NCI-H2227 treated with DMSO at 0.1 percent for 48 hours (cell line): ENCODE measurements around the gene FLCN.
"Not testable (repeated sequence)": the region's sequence is repeated elsewhere in the genome, so short reads cannot be mapped to it uniquely, and the experiment has no call there.

Source experiments
- DNase-seq: peaks from one replicate; lab custom pipeline; 2025; lab: John Stamatoyannopoulos, UW

The FLCN gene, protein sequence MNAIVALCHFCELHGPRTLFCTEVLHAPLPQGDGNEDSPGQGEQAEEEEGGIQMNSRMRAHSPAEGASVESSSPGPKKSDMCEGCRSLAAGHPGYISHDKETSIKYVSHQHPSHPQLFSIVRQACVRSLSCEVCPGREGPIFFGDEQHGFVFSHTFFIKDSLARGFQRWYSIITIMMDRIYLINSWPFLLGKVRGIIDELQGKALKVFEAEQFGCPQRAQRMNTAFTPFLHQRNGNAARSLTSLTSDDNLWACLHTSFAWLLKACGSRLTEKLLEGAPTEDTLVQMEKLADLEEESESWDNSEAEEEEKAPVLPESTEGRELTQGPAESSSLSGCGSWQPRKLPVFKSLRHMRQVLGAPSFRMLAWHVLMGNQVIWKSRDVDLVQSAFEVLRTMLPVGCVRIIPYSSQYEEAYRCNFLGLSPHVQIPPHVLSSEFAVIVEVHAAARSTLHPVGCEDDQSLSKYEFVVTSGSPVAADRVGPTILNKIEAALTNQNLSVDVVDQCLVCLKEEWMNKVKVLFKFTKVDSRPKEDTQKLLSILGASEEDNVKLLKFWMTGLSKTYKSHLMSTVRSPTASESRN

DNA sequence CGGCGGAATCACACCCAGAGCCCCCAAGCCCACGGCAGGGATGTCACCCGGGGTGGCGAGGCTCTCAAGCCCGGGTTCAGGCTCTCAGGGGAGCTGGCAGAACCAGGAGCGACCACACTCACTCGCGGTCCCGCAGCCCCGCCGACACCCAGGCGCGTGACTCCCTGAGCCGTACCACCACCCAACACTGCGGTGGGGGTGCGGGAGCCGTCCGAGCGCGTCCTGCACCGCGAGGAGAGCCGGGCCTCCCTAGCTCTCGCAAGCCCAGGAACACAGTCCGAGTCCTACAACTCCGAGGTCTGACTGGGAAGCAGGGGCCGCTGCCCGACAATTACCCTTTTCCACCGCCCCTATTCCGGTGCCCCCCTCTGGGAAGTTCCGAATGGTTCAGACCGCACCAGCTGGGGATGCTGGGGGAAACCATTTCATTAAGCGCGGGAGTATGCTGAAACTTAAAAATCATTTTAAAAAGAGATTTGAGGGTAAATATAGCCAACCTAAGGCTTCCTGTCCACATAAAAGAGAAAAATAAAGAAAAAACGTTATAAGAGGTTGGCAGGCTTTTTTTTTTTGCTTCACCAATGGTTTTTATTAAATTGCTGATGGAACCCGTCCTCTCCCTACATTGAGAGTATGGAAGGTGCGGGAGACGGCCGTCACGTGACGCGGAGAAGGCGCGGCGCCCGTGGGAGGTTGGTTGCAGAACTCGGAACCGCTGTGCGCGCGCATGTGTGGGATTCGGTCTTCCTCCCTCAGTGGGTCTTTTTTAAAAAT lies at the start of gene FLCN:
TSS of gene FLCN (minus strand) at position 143 of the 774 bp plus-strand sequence. CDS start 9,031 bp downstream, outside the sequence.
- peak; percentile 93 for DNase-seq

- DNase-seq = no peak
These were observed 49.0 kb upstream of the FLCN start for GRCh38 chr17:17285951-17286350.

DNA sequence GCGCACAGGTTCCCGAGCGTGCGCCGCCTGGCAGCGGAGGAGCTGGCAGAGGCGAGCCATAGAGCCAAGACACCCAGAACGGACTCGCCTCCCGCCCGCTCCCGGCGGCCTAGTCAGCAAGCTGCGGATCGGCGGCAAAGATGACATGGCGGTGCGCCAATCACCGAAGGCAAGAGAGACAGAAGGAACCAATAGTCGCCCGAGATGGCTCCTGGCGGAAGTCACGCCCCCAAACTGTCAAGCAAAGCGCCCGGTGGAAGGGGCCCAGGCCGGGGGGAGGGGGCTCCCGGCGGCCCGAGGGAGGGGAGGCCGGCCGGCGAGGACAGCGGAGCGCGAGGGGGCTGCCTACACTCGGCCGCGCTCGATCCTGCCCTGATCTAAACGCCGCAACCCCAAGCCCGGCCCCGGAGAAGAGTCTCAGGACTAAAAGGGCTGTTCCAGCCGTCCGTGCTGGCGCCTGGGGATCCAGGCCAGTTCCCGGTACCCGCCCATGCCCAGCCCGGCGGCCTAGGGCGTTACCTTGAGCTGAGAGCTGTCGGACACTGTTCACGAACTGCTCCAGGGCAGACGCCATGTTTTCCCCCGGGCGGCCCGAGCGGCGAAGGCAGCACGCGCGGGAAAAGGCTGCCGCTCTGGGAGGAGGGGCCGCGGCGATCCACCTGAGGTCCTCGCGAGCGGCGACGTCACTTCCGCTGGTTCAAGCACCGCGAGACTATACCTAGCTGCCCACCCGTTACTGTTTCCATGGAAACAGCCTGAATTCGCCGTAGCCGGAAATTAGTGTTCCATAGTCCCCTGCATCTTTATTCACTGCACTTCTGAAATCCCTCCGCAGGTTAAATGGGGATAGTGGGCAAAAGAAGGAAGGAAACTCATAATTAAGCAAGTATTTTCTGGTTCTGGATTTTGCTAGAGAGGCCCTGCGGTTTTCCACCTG lies 43.9 kb upstream of the FLCN start, which contains the start of gene COPS3:
TSS of gene COPS3 (minus strand) at position 634 of the 937 bp plus-strand sequence. CDS start at position 574, 60 bp downstream.
- peak; percentile 93 for DNase-seq

- DNase-seq = no peak
These were observed 42.3 kb upstream of the FLCN start for GRCh38 chr17:17279316-17279715.

DNA sequence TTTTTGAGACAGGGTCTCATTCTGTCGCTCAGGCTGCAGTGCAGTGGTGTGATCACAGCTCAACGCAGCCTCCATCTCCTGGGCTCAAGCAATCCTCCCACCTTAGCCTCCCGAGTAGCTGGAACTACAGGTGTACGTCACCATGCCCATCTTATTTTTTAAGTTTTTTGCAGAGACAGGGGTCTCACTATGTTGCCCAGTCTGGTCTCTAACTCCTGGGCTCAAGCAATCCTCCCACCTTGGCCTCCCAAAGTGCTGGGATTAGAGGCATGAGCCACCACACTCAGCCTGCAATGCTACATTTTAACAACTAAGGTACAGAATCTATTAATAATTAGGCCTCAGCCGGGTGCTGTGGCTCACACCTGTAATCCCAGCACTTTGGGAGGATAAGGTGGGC lies 40.5 kb upstream of the FLCN start:
- not testable (repeated sequence) for DNase-seq

DNA sequence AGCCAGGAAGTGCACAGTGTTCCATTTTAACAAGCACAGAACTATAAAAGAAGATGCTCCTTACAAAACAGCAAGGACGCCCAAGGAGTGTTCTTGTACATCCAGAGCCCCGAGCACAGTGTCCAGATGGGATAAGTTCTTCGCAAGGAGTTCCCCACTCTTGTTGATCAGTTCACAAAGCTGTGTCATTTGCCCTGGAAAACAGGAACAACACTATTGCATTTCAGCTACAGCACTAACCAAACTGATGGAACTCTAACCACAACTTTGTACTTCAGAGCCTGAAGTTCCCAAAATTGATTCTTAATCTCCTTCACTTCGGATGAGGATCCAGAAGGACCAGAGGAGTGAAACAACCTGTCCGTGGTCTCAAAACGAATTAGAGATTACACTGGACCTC lies 39.0 kb upstream of the FLCN start:
- no peak for DNase-seq

- DNase-seq = no peak
These were observed 33.2 kb upstream of the FLCN start for GRCh38 chr17:17269926-17270773.

- DNase-seq = no peak
These were observed 27.5 kb upstream of the FLCN start for GRCh38 chr17:17264430-17264829.

DNA sequence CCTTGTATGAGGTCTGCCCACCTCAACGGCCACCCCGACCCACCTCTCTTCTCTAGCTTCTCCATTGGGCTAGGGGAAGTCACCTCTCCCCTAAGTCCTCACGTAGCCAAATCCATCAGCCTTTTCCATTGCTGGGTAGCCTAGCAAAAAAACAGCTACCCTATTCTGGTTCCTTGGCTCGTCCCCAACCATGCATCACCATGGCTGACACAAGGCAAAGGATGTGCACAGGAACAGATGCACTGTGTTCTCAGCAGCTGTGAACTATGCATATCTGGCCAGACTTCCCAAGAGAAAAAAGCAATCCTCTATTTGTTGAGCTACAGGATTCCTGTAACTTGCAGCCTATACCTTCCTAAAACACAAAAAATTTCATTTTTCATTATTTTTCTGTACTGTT lies 22.0 kb upstream of the FLCN start:
- DNase-seq = no peak

DNA sequence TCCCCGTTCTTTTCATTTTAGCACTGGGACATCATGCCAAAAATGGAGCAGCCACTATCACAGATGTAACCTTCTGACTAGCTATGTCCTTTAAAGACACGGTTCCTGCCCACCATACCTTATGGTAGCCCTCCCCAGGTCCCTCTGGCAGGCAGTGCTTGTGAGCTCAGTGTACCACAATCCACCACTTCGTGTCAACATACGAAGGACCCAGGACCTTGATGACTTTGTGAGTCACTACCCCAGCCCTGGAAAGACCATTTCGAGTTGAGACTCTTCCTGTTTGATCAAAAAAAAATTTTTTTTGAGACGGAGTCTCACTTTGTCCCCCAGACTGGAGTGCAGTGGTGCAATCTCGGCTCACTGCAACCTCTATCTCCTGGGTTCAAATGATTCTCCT lies 21.0 kb upstream of the FLCN start:
- no peak for DNase-seq

GRCh38 chr17:17256316-17256715 lies 19.3 kb upstream of the FLCN start:
- no peak for DNase-seq

GRCh38 chr17:17255689-17256088 lies 18.7 kb upstream of the FLCN start:
- not testable (repeated sequence) for DNase-seq

GRCh38 chr17:17254036-17254435 lies 17.1 kb upstream of the FLCN start:
- no peak for DNase-seq

GRCh38 chr17:17253406-17253805 lies 16.4 kb upstream of the FLCN start:
- DNase-seq = no peak

GRCh38 chr17:17252149-17252661 lies 15.2 kb upstream of the FLCN start:
- no peak for DNase-seq

DNA sequence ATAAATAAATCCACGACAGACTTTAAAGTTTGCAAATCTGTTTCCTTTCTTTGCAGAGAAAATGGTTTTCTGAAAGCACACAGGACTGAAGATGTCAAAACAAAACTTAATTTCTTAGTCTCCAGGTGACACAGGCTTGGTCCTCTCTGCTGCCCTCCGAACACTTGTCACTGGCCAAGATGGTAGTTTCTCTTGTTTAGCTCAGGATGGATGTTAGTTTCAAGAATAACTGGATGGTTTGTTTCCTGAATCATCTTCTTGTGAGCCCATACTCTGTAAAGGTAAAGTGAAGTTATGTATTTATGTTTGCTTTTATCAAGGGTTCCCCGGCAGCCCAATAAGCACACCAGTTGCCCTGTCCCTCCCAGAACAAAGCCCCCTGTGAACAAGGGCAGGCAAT lies 9.9 kb upstream of the FLCN start:
- no peak for DNase-seq

- no peak for DNase-seq
These were observed 6.2 kb upstream of the FLCN start for GRCh38 chr17:17243163-17243562.

- DNase-seq = no peak
These were observed 5.3 kb upstream of the FLCN start for GRCh38 chr17:17242246-17242645.

DNA sequence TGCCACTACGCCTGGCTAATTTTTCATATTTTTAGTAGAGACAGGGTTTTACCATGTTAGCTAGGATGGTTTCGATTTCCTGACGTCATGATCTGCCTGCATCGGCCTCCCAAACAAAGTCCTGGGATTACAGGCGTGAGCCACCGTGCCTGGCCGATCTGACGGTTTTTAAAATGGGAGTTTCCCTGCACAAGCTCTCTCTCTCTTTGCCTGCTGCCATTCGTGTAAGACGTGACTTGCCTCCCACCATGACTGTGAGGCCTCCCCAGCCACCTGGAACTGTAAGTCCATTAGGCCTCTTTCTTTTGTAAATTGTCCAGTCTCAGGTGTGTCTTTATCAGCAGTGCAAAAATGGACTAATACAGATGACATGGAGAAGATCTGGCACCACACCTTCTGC lies 4.7 kb upstream of the FLCN start:
- DNase-seq = no peak

GRCh38 chr17:17239832-17240231 lies 2.9 kb upstream of the FLCN start:
- DNase-seq = no peak
